Natural killer cell (primary cell): ENCODE data around the gene STAM. TPM values are rescaled to one million over a fixed set of nuclear protein-coding genes. Genes with fewer than 3 reads are reported as not detected.

Experiments
- ATAC-seq, 3 donors: fragments of 150-1000 bp in 2 of 3; fragments of 200-7000 bp in 1 of 3; cut with Tn5 transposase; 1 replicate in 1 of 3; 2 replicates in 2 of 3; pipeline ENCODE4 v1.10.0; 2021; ENCODE audit warnings: mild to moderate bottlenecking in 2 of 3, moderate library complexity in 2 of 3
- DNase-seq, 2 donors: peaks; one replicate each; pipeline versions ENCODE4 v3.0.0 to v3.0.0-alpha.2; 2013 to 2021; ENCODE audit warnings: mixed read lengths in 1 of 2
- H3K27ac ChIP-seq: one replicate; pipeline ENCODE4 v1.5.1; 2013; ENCODE audit warnings: mild to moderate bottlenecking, low read length
- H3K27me3 ChIP-seq: one replicate; pipeline ENCODE4 v1.6.1; 2013; ENCODE audit warnings: low read length; ENCODE audit not compliant: control insufficient read depth, insufficient read depth
- H3K36me3 ChIP-seq: one replicate; pipeline ENCODE4 v1.6.1; 2013; ENCODE audit warnings: low read length; ENCODE audit not compliant: control insufficient read depth, insufficient read depth
- H3K4me1 ChIP-seq: one replicate; pipeline ENCODE4 v1.6.1; 2013; ENCODE audit warnings: low read length; ENCODE audit not compliant: control insufficient read depth, insufficient read depth
- H3K4me3 ChIP-seq: one replicate; pipeline ENCODE4 v1.5.1; 2013; ENCODE audit warnings: low read length
- H3K9me3 ChIP-seq: one replicate; pipeline ENCODE4 v1.6.1; 2013; ENCODE audit warnings: low read length; ENCODE audit not compliant: control insufficient read depth, insufficient read depth
- H3K27ac Mint-ChIP-seq, 2 donors: one replicate each; pipeline ENCODE4 v1.8.0; 2022; ENCODE audit warnings: mild to moderate bottlenecking in 2 of 2, mixed read lengths in 2 of 2, moderate library complexity in 1 of 2
- H3K27me3 Mint-ChIP-seq, 2 donors: one replicate each; pipeline ENCODE4 v1.8.0; 2022; ENCODE audit warnings: low read depth in 2 of 2, mixed read lengths in 2 of 2
- H3K36me3 Mint-ChIP-seq: one replicate; pipeline ENCODE4 v1.8.0; 2022; ENCODE audit warnings: mixed read lengths
- H3K4me1 Mint-ChIP-seq, 2 donors: one replicate each; pipeline ENCODE4 v1.8.0; 2022; ENCODE audit warnings: mixed read lengths in 2 of 2
- H3K4me3 Mint-ChIP-seq: one replicate; pipeline ENCODE4 v1.8.0; 2022; ENCODE audit warnings: mild to moderate bottlenecking, moderate library complexity, mixed read lengths
- H3K9me3 Mint-ChIP-seq, 2 donors: one replicate each; pipeline ENCODE4 v1.8.0; 2022; ENCODE audit warnings: mixed read lengths in 2 of 2
- WGBS: methylation state at CpG from one replicate; pipeline ENCODE4 v1.1.7; 2013; ENCODE audit warnings: missing lambda C conversion rate; ENCODE audit not compliant: insufficient coverage; 5-methylcytosine and 5-hydroxymethylcytosine counted together
- intact Hi-C: fragments of 100-400 bp; cut with micrococcal nuclease; formaldehyde crosslinking; loops from one replicate; pipeline ENCODE4 v1.14.2; 2022
- total RNA-seq, 4 donors: library from RNA; stranded (reverse); fragments of 120-200 nt in 1 of 4; gene quantifications; one replicate each; pipeline versions ENCODE4 v1.2.3 to v1.2.4, GENCODE V29; 2013 to 2022
- TF ChIP-seq, protein P1 (sequence below): fragments of 200-600 bp; IDR thresholded peaks from one replicate; pipeline ENCODE4 v1.8.0; 2022; ENCODE audit warnings: antibody characterized with exemption

Gene STAM
- total RNA-seq, 3 donors from 2014 or later (not counting 1 experiment from before 2014, with no cell fraction given), result 37.8 to 40.2 (median 38.6) TPM

DNA sequence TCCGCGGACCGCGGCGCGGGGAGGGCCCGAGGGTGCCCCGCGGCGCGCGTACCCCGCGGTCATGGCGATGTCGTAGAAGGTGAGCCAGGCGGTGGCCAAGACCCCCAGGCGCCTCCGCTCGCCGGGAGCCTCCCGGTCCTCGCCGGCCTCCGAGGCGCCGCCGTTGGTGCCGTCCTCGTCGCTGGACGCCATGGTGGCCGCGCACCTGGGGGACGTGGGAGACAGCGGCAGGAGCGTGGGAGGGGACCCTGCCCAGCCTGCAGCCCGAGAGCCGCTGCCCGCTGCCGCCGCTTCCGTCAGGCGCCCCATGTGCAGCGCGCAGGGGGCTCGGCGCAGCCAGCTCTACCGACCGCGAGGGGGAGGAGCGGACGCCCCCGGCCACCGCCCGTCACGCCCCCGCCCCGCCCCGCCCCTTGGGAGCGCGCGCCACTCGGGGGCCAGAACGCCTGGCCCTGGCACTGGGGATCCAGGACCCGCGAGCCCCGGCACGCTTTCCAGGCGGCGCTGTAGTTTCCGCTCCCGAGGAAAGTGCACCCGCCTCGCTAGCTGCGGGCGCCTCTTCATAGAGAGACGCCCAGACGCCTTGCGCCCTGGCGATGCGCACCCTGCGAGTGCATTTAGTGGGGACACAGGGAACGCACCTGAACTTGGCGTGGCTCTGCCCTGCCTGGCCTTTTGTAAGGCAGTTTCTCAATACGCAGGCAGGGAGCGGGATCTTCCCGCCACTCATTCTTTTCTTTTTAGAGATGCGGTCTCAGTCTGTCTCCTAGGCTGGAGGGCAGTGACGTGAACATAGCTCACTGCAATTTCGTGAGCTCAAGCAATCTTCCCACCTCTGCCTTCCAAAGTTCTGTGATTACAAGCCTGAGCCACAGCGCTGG, 26.7 kb upstream of the STAM start, which contains the start of gene HACD1:
Gene HACD1 (minus strand): TSS at position 344 of the 881 bp plus-strand sequence. CDS start 35 bp downstream, at position 309.
- Histone ChIP-seq H3K4me1 (peaks cover 12% of the 10 kb centered on the region), H3K27me3 (no peaks in the 10 kb centered on the region), H3K9me3 (no peaks in the 10 kb centered on the region), H3K4me3 (peak within 1 kb of the TSS; percentile 52), H3K27ac (no peak within 1 kb of the TSS), H3K36me3 (no peaks in the 10 kb centered on the region)
- Mint-ChIP-seq H3K4me1 (peaks cover 0 to 5% of the 10 kb centered on the region in 2 donors), H3K36me3 (no peaks in the 10 kb centered on the region), H3K27ac (peak within 1 kb of the TSS in 1 of 2 donors; percentile 59), H3K9me3 (no peaks in the 10 kb centered on the region), H3K27me3 (peaks cover 5 to 22% of the 10 kb centered on the region in 2 donors), H3K4me3 (peak within 1 kb of the TSS; percentile 90)
- TF ChIP-seq, protein P1, sequence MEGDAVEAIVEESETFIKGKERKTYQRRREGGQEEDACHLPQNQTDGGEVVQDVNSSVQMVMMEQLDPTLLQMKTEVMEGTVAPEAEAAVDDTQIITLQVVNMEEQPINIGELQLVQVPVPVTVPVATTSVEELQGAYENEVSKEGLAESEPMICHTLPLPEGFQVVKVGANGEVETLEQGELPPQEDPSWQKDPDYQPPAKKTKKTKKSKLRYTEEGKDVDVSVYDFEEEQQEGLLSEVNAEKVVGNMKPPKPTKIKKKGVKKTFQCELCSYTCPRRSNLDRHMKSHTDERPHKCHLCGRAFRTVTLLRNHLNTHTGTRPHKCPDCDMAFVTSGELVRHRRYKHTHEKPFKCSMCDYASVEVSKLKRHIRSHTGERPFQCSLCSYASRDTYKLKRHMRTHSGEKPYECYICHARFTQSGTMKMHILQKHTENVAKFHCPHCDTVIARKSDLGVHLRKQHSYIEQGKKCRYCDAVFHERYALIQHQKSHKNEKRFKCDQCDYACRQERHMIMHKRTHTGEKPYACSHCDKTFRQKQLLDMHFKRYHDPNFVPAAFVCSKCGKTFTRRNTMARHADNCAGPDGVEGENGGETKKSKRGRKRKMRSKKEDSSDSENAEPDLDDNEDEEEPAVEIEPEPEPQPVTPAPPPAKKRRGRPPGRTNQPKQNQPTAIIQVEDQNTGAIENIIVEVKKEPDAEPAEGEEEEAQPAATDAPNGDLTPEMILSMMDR, result no peak
- WGBS, result under 1% methylated on average over 92 of the region's 92 CpGs
- ATAC-seq (peak; percentile 71 to 73 (median 73)), DNase-seq (peak; percentile 38 to 63)
- intact Hi-C loops, result loop anchor here (2.0 kb wide), 1 partner anchor 28 kb away; the partner anchor contains the start of gene STAM

DNA sequence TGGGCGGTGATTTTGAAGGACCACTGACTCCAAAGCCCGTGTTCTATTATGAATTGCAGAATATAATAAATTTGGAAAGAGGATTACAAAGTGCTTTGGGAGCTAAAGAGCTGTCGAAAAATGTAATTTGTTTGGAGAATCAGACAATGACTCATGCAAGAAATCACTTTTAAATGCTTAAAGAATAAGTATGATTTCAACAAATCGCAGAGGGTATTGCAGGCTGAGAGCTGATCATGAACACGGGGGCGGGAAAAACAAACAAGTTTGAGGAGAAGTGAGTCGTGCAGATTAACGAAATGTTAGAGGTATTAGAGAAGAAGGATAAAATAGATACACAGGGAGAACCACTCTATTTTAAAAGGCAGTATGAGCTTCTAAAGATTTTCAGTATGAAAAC, 21.9 kb upstream of the STAM start:
- Histone ChIP-seq H3K27me3 (no peaks in the 10 kb centered on the region), H3K36me3 (no peaks in the 10 kb centered on the region), H3K4me1 (peaks cover 7% of the 10 kb centered on the region), H3K4me3 (no peak overlapping the region), H3K9me3 (no peaks in the 10 kb centered on the region), H3K27ac (no peak overlapping the region)
- TF ChIP-seq, protein P1, result no peak
- no peak overlapping the region for H3K4me3 Mint-ChIP-seq
- peaks cover 0 to 5% of the 10 kb centered on the region in 2 donors for H3K4me1 Mint-ChIP-seq
- H3K27me3 Mint-ChIP-seq, result peaks cover 13 to 29% of the 10 kb centered on the region in 2 donors
- WGBS, result 91% methylated on average over 8 of the region's 8 CpGs
- no peak for ATAC-seq
- H3K9me3 Mint-ChIP-seq, result no peaks in the 10 kb centered on the region
- intact Hi-C loops, result no loop called here
- DNase-seq, result no peak
- no peaks in the 10 kb centered on the region for H3K36me3 Mint-ChIP-seq
- H3K27ac Mint-ChIP-seq, result no peak overlapping the region

DNA sequence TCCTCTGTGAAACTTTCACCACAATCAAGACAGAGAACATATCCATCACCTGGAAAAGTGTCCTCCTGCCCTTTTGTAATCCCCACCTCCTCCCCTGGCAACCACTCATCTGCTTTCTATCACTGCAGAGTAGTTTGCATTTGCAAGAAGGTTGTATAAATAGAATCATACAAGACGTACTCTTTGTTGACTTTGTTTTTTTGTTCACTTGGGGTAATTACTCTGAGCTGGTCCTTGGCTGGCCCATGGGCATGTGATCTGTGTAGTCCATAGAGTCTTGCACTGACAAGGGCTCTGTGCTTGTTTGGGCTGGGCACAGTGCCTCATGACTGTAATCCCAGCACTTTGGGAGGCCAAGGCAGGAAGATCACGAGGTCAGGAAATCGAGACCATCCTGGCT, 19.0 kb upstream of the STAM start:
- Mint-ChIP-seq H3K4me3 (no peak overlapping the region), H3K27me3 (peaks cover 7 to 10% of the 10 kb centered on the region in 2 donors), H3K27ac (no peak overlapping the region), H3K9me3 (no peaks in the 10 kb centered on the region), H3K36me3 (no peaks in the 10 kb centered on the region), H3K4me1 (no peaks in the 10 kb centered on the region)
- TF ChIP-seq, protein P1, result no peak
- Histone ChIP-seq H3K4me1 (no peaks in the 10 kb centered on the region), H3K27me3 (no peaks in the 10 kb centered on the region), H3K36me3 (no peaks in the 10 kb centered on the region), H3K9me3 (no peaks in the 10 kb centered on the region), H3K4me3 (no peak overlapping the region), H3K27ac (no peak overlapping the region)
- no peak for ATAC-seq
- WGBS, result 88% methylated on average over 3 of the region's 3 CpGs
- intact Hi-C loops, result no loop called here
- DNase-seq, result no peak
